Choroid plexus epithelial cell (primary cell): ENCODE data around the gene SLC15A4.

Experiments used
- DNase-seq: peaks from one replicate; pipeline ENCODE4 v3.0.0-alpha.2; 2010; ENCODE audit warnings: low read depth
- H3K4me3 ChIP-seq: 2 replicates; pipeline ENCODE4 v1.5.1; 2011; ENCODE audit warnings: low read depth, mild to moderate bottlenecking, control low read depth, low read length, moderate library complexity
- CTCF ChIP-seq: conservative IDR thresholded peaks from 2 replicates; pipeline ENCODE4 v1.5.1; 2011; ENCODE audit warnings: low read depth, mild to moderate bottlenecking, control low read depth, inconsistent platforms, low read length, moderate library complexity

The SLC15A4 gene

DNA sequence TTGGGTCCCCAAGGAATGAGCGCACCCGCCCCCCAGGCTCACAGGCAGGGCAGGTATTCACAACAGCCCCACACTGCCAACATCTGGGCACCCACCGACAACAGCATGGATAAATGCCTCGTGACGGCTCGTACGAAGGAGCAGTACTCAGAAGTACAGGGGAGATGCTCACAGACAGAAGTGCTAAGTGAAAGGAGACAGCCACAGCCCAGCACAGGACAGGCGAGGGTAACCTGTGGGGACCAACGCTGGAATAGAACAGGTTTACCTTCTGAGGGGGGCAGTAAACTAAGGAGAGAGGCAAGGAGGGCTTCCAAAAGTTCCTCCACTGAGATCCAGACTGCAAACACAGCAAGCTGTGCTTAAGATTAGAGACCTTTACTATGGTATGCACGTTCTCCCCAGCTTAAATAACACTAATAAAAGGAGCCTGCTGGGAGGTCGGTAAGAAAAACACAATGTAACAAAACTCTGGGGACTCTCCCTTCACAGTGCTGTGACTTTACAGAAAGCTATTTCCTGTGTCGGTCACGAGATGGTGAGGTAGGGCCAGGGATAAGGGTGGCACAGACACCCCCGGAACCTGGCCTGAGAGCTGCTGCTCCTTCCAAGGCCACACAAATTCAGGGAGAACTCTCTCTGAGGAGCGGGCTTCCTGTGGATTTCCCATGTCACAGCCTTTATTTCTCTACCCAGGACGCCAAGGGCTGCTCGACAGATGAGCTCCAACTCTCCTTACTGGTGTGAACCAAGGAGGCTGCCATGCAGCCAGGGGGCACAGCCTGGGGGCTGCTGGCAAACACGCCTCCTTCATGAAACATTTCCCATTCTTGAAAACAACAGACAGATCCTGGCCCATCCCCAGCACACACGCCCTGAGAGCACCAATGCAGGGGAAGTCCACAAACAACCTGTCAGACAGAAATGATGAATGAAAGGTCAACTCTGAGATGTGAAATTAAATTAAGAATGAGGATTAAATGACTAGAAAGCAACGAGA lies 26.3 kb downstream of the SLC15A4 start:
- no peak overlapping the region for H3K4me3 ChIP-seq
- TF ChIP-seq CTCF = no peak
- peak; percentile 76 for DNase-seq

DNA sequence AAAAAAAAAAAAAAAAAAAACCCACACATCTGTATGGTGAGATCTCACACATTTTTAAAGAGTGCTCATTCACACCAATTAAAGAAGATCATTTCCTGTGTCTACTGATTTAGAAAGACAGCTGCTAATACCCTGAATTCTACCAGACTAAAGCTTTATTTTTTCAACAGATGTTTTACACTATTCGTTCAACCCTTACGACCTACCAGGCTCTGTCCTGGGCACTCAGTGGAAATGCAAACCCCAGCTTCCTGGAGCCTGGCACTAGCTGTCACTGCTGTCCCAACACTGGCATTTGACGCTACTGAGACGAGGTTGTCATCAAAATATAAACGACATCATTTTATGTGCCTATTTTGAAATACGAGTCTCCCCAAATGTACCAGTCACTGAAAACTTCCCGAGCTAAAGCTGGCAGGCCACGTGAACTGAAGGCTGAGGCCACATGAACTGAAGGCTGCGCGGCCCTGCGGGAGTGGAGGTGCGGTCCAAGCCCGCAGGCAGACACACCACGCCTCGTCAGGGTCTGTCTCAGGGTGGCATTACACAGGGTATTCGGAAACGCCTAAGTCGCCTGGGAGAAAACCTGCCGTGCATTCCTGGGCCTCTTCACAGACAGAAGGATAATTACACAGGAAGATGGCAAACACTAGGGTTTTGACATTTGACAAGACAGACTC lies 27.2 kb downstream of the SLC15A4 start:
- no peak overlapping the region for H3K4me3 ChIP-seq
- TF ChIP-seq CTCF = no peak
- DNase-seq = no peak

DNA sequence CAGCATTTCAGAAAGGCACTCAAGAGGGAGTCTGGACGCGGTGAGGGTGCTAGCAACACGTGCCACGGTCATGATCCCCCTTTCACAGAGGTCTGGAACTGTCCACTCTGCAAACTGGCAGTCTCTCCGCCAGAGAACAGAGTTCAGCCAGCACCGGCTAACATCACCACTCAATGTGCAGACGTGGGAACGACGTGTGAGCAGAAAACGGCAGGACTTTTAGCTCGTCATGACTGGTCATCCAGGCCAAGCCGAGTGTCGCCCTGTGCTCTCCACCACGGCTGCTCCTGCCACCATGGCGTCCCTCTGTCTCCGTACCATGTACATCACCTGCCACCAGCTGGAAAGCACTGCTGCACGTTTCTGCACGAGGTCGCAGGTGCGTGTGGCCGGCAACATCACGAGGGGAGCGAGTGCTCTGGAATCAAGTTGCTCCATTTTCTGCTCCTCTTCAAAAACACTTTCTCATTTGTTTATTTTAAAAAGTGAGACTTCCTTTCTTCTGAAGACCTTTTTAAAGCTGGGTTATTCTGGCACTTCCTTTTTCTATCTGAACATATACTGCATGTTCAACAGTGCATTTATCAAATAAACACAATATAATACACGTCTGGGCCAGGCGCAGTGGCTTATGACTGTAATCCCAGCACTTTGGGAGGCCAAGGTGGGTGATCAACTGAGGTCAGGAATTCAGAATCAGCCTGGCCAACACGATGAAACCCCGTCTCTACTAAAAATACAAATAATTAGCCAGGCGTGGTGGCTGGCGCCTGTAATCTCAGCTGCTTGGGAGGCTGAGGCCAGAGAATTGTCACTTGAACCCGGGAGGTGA lies 28.0 kb downstream of the SLC15A4 start:
- no peak for DNase-seq
- H3K4me3 ChIP-seq = no peak overlapping the region
- no peak for TF ChIP-seq CTCF

DNA sequence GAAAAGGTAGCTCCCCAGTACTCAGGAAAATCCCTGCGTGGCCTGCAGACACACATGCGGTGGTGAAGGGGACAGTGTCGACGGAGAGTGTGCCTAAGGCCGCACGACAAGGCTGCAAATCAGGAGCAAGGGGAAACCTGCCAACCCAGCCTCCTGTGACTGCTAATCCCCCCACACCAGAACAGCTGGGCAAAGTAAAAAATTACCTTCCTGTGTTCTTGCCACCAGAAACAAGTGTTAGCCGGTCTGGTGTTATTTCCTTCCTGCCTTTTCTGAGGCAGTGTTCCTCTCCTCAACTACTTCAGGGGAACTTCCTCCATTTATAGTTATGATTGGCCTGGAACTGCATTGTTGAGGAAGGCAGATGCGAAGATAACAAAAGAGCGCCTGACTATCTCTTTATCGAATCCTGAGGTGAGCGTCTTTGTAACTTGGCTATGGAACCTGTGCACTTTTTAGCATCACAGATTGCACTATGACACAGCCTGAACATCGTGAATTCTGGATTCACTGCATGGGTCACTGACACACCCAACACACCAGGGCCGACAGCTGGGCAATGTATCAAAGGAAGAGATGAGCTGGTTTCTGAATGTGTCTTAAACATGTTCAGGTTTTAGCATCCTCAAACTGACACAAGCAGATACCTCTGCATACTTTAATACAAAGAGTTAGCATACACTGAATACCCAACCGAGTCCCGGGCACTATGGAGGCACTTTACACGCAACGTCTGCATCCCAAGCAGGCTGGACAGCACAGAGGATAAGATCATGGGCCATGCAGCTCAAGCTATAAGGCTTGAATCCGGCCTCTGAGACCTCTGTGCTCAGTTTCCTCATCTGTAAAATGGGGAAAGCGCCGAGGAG lies 28.9 kb downstream of the SLC15A4 start:
- no peak overlapping the region for H3K4me3 ChIP-seq
- TF ChIP-seq CTCF = no peak
- no peak for DNase-seq

- DNase-seq = no peak
- no peak for TF ChIP-seq CTCF
- no peak overlapping the region for H3K4me3 ChIP-seq
These were observed 30.1 kb downstream of the SLC15A4 start for GRCh38 chr12:128793701-128794100.

- H3K4me3 ChIP-seq = no peak overlapping the region
- TF ChIP-seq CTCF = no peak
- no peak for DNase-seq
These were observed 30.9 kb downstream of the SLC15A4 start for GRCh38 chr12:128792881-128793280.
